Stimulated activated CD4-positive, alpha-beta T cell treated with anti-CD3 and anti-CD28 coated beads, Interleukin-4, amount 100 ng/mL, for 4 hours (primary cell): ENCODE data around the gene PSEN2.
"Not testable (repeated sequence)": the region's sequence is repeated elsewhere in the genome, so short reads cannot be mapped to it uniquely, and the experiment has no call there.

ENCODE experiments used
- DNase-seq, 2 experiments: peaks; one replicate each; pipeline ENCODE4 v3.0.0-alpha.2; 2020

The PSEN2 gene

DNA sequence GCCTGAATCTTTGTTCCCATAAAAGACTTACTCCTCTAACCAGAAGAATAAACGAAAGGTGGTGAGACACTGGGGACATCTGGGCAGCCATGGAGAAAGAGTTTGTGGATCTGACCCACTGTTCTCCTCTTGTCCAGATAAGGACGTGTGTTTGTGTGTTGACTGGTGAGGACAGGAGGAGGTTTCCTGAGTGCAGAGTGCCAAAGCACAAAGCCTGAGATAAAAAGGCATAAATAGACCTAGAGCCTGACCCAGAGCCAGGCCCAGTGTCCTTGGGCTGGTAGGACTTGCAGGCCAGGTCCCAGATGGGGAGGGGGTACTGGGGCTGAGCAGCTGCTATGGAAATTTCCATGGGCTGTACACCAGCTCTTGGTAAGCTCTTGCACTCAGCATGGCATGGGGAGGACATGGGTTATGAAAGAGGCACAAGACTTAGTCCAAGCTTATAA is 50.1 kb downstream of the PSEN2 start:
- DNase-seq = no peak

DNA sequence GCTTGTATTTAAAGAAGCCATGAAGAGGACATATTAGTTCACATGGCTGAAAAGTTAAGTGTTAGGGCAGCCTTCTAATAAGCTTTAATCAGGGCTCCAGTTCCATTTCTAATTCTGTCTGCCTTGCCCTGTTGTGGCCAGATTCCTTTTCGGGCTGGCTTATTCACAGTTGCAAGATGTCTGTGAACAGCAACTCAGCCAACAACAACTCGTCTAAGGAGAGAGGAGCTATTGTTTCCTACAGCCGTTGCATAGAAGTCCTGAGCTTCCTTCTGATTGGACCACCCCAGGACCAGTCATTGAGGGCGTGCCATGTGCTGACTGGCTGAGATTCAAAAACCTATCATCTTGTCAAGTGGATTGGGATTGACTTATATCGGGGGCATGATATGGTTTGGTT is 51.1 kb downstream of the PSEN2 start:
- no peak for DNase-seq

GRCh38 chr1:226929260-226930111 is 59.1 kb downstream of the PSEN2 start:
- DNase-seq = not testable (repeated sequence)

DNA sequence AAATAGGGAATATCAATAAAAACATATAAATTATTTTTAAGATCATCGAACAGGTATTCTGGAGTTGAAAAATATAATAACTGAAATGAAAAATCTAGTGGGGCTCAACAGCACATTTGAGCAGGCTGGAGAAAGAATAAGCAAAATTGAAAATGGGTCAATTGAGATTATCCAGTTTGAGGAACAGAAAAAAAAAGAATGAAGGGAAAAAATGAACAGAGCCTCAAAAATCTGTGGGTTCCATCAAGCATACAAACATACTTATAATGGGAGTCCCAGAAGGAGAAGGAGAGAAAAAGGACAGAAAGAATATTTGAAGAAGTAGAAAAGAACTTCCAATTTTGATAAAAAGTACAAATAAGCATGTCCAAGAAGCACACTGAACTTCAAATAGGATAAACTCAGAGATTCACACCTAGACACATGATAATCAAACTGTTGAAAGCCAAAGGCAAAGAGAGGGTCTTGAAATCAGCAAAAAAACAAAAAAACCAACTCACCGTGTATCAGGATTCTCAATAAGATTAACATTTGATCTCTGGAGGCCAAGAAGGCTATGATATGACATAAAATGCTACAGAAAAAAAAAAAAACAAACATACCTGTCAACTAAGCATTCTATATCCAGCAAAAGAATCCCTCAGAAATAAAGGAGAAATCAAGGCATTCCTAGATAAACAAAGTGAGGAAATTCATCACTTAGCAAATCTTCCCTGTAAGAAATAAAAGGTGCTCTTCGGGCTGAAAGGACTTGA is 64.2 kb downstream of the PSEN2 start:
- DNase-seq = no peak

GRCh38 chr1:226937940-226938725 is 67.7 kb downstream of the PSEN2 start:
- no peak for DNase-seq

GRCh38 chr1:226938903-226939437 is 68.6 kb downstream of the PSEN2 start:
- no peak for DNase-seq

DNA sequence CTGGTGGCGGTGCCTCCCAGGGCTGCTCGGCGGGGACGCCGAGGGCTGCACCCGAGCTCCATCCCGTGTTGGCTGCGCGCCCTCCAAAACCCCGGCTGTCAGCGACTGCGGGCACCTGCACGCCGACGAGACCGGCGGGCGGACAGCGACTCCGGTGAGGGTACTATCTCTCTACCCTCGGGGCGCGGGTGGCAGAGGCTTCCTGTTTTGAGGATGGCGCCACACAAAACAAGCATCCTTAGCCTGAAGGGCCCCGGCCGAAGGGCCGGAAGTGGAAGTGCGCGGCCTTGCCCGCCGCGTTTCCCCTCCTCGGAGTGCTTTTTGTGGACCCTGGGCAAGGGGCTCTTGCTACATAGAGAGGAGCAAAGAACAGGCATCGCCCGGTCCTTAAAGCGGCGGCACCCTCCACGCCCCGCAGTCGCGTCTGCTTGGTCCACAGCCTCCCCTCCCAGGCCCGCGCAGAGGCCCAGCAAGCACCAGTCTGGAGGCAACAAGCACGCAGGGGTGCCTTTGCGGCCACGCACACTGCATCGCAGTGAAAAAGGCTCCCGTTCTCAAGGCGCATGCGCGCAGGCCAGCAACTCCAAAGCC is 69.1 kb downstream of the PSEN2 start:
- peak; percentile 48 to 56 for DNase-seq

DNA sequence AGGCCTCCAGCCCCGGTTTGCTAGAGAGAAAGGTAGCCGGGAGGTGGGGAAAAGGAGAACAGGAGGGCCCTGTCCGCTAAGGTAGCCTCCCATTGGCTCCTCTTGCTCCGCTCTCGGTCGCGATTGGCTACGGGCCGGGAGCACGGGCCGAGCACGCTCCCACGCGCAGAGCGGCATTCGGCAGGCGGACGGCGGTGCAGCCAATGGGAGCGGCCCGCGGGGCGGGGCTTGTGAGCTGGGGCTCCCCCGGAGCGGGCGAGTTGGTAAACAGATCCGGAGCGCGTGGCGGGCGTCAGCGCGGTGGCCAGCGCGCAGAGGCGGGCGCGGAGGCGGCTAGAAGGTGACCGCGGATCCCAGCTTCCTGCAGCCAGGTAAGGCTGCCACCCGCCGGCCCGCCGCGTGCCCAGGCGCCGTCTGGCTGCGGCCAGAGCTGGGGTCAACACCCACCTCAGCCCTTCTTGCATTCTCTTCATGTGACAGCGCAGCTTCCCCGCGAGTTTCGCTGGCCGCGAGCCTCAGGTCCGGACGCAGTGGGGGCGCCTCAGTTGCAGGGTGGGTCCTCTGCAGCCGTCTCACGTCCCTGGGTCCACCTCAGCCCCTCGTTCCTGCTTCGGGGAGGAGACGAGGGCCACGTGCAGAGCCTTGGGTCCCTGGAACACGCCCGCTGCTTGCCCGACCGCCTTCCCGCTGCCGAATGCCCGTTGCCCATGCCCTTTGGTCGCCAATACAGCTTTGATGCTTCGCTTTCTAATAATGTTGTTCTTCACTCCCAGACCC is 69.8 kb downstream of the PSEN2 start, which contains the start of gene COQ8A:
Gene COQ8A, plus strand, starts transcription at position 266 of the 777 bp plus-strand sequence. CDS start 21,092 bp downstream, outside the sequence.
- DNase-seq = peak; percentile 98 to 99

- DNase-seq = no peak
These were observed 70.3 kb downstream of the PSEN2 start for GRCh38 chr1:226940806-226941067.

GRCh38 chr1:226942392-226942791 is 72.0 kb downstream of the PSEN2 start:
- DNase-seq = no peak

- no peak for DNase-seq
These were observed 72.7 kb downstream of the PSEN2 start for GRCh38 chr1:226943156-226943555.

- DNase-seq = no peak
These were observed 73.5 kb downstream of the PSEN2 start for GRCh38 chr1:226943927-226944326.

- DNase-seq = no peak
These were observed 74.9 kb downstream of the PSEN2 start for GRCh38 chr1:226945106-226945857.
